Thyroid gland (tissue), 4 donors: ENCODE data around the gene GABARAPL2.

ENCODE experiments used
- CTCF ChIP-seq, 6 experiments: fragments of 200-600 bp in 3 of 6; fragments of 450-650 bp in 3 of 6; sonication (generic) in 3 of 6; IDR thresholded peaks; one replicate each; pipeline ENCODE4 v1.5.1; 2016 to 2019; ENCODE audit warnings: antibody characterized with exemption in 6 of 6, mild to moderate bottlenecking in 2 of 6, inconsistent platforms in 1 of 6, moderate library complexity in 1 of 6
- POLR2A ChIP-seq, 2 donors: fragments of 450-650 bp; IDR thresholded peaks; one replicate each; pipeline ENCODE4 v1.6.1; 2017; ENCODE audit warnings: antibody characterized with exemption in 2 of 2, mild to moderate bottlenecking in 2 of 2, moderate library complexity in 1 of 2

GRCh38 chr16:75573955-75574354, 7.8 kb downstream of the GABARAPL2 start:
- TF ChIP-seq CTCF (IDR thresholded peaks at IDR 0.05) (no peak), POLR2A (IDR thresholded peaks at IDR 0.05) (no peak)
